Neuronal stem cell (in vitro differentiated cells): ENCODE measurements around the gene GCSH.

ENCODE experiments used
- DNase-seq: peaks from one replicate; pipeline ENCODE4 v3.0.0-alpha.2; 2013; ENCODE audit warnings: low spot score
- H2AFZ ChIP-seq: one replicate; pipeline ENCODE4 v1.6.1; 2013; ENCODE audit warnings: mild to moderate bottlenecking, low read length, inconsistent platforms
- H2AK5ac ChIP-seq: 2 replicates; pipeline ENCODE4 v1.6.1; 2013; ENCODE audit warnings: low read depth, mild to moderate bottlenecking, inconsistent platforms, low read length, moderate library complexity, mixed read lengths
- H2BK120ac ChIP-seq: 2 replicates; pipeline ENCODE4 v1.6.1; 2013; ENCODE audit warnings: low read depth, mild to moderate bottlenecking, inconsistent platforms, low read length, moderate library complexity, mixed read lengths
- H2BK12ac ChIP-seq: one replicate; pipeline ENCODE4 v1.6.1; 2013; ENCODE audit warnings: low read length, inconsistent platforms
- H2BK15ac ChIP-seq: 2 replicates; pipeline ENCODE4 v1.6.1; 2013; ENCODE audit warnings: mild to moderate bottlenecking, low read length, inconsistent platforms, mixed read lengths
- H2BK5ac ChIP-seq: one replicate; pipeline ENCODE4 v1.6.1; 2013; ENCODE audit warnings: inconsistent platforms, mild to moderate bottlenecking, low read length, moderate library complexity
- H3K14ac ChIP-seq: one replicate; pipeline ENCODE4 v1.6.1; 2013; ENCODE audit warnings: low read length, inconsistent platforms
- H3K18ac ChIP-seq: 2 replicates; pipeline ENCODE4 v1.6.1; 2013; ENCODE audit warnings: low read length, inconsistent platforms
- H3K23ac ChIP-seq: 2 replicates; pipeline ENCODE4 v1.6.1; 2013; ENCODE audit warnings: low read depth, mild to moderate bottlenecking, mixed read lengths, low read length, inconsistent platforms; ENCODE audit not compliant: poor library complexity
- H3K27ac ChIP-seq: replicated peaks from 3 replicates; pipeline ENCODE4 v1.5.1; 2013; ENCODE audit warnings: low read length, inconsistent platforms
- H3K27me3 ChIP-seq, 3 experiments: 2 replicates each; pipeline ENCODE4 v1.6.1; 2013; ENCODE audit warnings: low read length in 3 of 3, mild to moderate bottlenecking in 2 of 3, inconsistent platforms in 1 of 3, low read depth in 1 of 3, mixed read lengths in 1 of 3, moderate library complexity in 1 of 3; ENCODE audit not compliant: control insufficient read depth in 3 of 3, insufficient read depth in 3 of 3
- H3K36me3 ChIP-seq, 2 donors: replicated peaks in 1 of 2; 2 replicates each; pipeline ENCODE4 v1.6.1; 2013; ENCODE audit warnings: low read length in 2 of 2; ENCODE audit not compliant: control insufficient read depth in 2 of 2, insufficient read depth in 2 of 2
- H3K4ac ChIP-seq: 2 replicates; pipeline ENCODE4 v1.6.1; 2013; ENCODE audit warnings: inconsistent platforms, mild to moderate bottlenecking, low read length, moderate library complexity
- H3K4me1 ChIP-seq, 2 donors: 1 replicate in 1 of 2; 2 replicates in 1 of 2; pipeline ENCODE4 v1.6.1; 2013; ENCODE audit warnings: low read length in 2 of 2, low read depth in 1 of 2; ENCODE audit not compliant: control insufficient read depth in 2 of 2, insufficient read depth in 1 of 2
- H3K4me2 ChIP-seq: one replicate; pipeline ENCODE4 v1.6.1; 2013; ENCODE audit warnings: mild to moderate bottlenecking, low read length, inconsistent platforms; ENCODE audit not compliant: insufficient read depth, poor library complexity, severe bottlenecking
- H3K4me3 ChIP-seq, 2 donors: 2 replicates each; pipeline ENCODE4 v1.5.1; 2013; ENCODE audit warnings: low read length in 2 of 2, mild to moderate bottlenecking in 2 of 2, inconsistent platforms in 1 of 2, moderate library complexity in 1 of 2
- H3K79me1 ChIP-seq: one replicate; pipeline ENCODE4 v1.6.1; 2013; ENCODE audit warnings: low read depth, mild to moderate bottlenecking, inconsistent platforms, low read length, moderate library complexity
- H3K9ac ChIP-seq: one replicate; pipeline ENCODE4 v1.6.1; 2013; ENCODE audit warnings: mild to moderate bottlenecking, low read depth, low read length, inconsistent platforms; ENCODE audit not compliant: poor library complexity
- H3K9me3 ChIP-seq, 2 donors: replicated peaks in 1 of 2; 2 replicates each; pipeline versions ENCODE3 to v1.6.1; 2013; ENCODE audit warnings: low read length in 2 of 2, mild to moderate bottlenecking in 2 of 2, inconsistent platforms in 1 of 2, low read depth in 1 of 2, mixed read lengths in 1 of 2, moderate library complexity in 1 of 2; ENCODE audit not compliant: control insufficient read depth in 2 of 2, insufficient read depth in 1 of 2
- H4K8ac ChIP-seq: one replicate; pipeline ENCODE4 v1.6.1; 2013; ENCODE audit warnings: low read depth, mild to moderate bottlenecking, inconsistent platforms, low read length, moderate library complexity
- H4K91ac ChIP-seq: one replicate; pipeline ENCODE4 v1.6.1; 2013; ENCODE audit warnings: low read length, low read depth, mild to moderate bottlenecking, inconsistent platforms; ENCODE audit not compliant: poor library complexity
- WGBS, 2 donors: extraction: QIAGEN DNeasy Blood & Tissue Kit; methylation state at CpG; one replicate each; pipeline ENCODE4 v1.1.7; 2013; ENCODE audit warnings: missing lambda C conversion rate in 2 of 2, mixed read lengths in 1 of 2; ENCODE audit not compliant: insufficient read length in 2 of 2, insufficient replicate concordance in 1 of 2; ENCODE audit errors: extremely low coverage in 2 of 2; 5-methylcytosine and 5-hydroxymethylcytosine counted together

The GCSH gene

DNA sequence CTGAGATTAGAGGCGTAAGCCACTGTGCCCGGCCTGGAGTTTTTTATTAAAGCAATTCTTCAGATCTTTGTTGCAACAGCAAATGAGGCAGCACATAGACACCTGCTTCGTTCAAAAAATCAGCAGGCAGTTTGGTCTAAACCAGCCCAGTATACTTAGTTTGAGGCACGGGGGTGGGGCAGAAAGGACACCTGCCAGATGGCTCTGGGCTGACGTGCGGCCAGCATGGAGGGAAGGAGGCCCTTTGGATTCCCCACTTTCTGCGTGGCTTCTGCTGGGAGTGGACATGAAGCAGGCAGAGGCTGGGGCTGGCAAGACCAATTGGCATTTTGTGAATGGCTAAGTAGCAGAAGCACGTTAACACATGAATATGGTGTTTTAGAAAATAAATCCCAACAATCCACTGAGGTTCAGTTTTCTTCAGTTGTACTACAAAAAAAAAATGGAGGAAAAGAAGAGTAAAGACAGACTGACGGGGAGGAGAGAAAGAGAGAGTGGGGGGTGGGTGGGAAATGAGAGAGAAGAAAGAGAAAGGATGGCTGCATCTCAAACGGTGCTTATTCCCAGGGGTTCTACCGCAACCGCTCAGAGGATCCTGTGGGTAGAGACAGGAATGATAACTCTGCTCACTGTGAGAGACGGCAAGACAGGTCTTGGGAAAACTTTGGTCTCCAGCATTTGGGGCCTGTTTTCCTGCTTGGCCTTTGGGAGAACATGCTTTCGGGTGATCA lies 35.5 kb downstream of the GCSH start:
- no peak overlapping the region for H2BK5ac ChIP-seq
- H3K4ac ChIP-seq, result no peak overlapping the region
- no peaks in the 10 kb centered on the region for H3K27me3 ChIP-seq
- peak overlapping the region; percentile 64 for H3K18ac ChIP-seq
- no peak overlapping the region for H3K4me3 ChIP-seq
- H2BK15ac ChIP-seq, result no peak overlapping the region
- peak overlapping the region; percentile 21 for H3K9ac ChIP-seq
- no peak overlapping the region for H2BK12ac ChIP-seq
- H3K23ac ChIP-seq, result no peak overlapping the region
- H2AK5ac ChIP-seq, result no peak overlapping the region
- H3K36me3 ChIP-seq, result no peaks in the 10 kb centered on the region
- H3K27ac ChIP-seq, result no peak overlapping the region
- no peak overlapping the region for H2BK120ac ChIP-seq
- no peak overlapping the region for H2AFZ ChIP-seq
- no peak overlapping the region for H4K91ac ChIP-seq
- peaks cover 2% of the 10 kb centered on the region for H3K79me1 ChIP-seq
- H4K8ac ChIP-seq, result no peak overlapping the region
- H3K14ac ChIP-seq, result no peak overlapping the region
- no CpG with 5 or more reads among the region's 14 CpGs for WGBS, 2 donors
- H3K4me2 ChIP-seq, result no peak overlapping the region
- H3K4me1 ChIP-seq, result peaks cover 0 to 6% of the 10 kb centered on the region in 2 donors
- no peak for DNase-seq
- no peaks in the 10 kb centered on the region for H3K9me3 ChIP-seq

DNA sequence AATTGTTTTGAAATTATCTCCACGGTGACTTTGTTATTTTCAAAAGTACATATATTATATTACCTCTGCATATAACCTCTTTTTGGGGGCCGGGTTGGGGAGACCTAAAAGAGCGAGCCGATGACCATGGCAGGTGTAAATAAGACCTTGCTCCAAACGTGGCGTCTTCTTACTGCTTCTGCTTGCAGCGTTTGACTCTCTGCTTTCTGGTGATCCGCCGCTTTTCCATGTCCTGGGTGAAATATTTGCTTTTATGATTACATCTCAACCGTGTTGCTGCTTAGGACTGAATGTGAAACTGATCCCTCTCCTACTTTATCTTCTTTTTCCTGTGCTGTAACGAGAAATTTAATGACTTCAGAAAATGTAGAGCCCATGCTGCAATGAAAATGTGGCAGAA lies 42.4 kb downstream of the GCSH start:
- H2AFZ ChIP-seq, result no peak overlapping the region
- no peak overlapping the region for H3K18ac ChIP-seq
- H3K14ac ChIP-seq, result no peak overlapping the region
- H2AK5ac ChIP-seq, result no peak overlapping the region
- H4K8ac ChIP-seq, result no peak overlapping the region
- no peaks in the 10 kb centered on the region for H3K36me3 ChIP-seq
- H3K4me1 ChIP-seq, result no peaks in the 10 kb centered on the region
- H3K4me3 ChIP-seq, result no peak overlapping the region
- H3K27me3 ChIP-seq, result no peaks in the 10 kb centered on the region
- no peak overlapping the region for H3K9ac ChIP-seq
- WGBS, 2 donors, result no CpG with 5 or more reads among the region's 11 CpGs
- H3K4me2 ChIP-seq, result no peak overlapping the region
- no peak overlapping the region for H2BK120ac ChIP-seq
- no peak overlapping the region for H3K4ac ChIP-seq
- no peak for DNase-seq
- no peak overlapping the region for H4K91ac ChIP-seq
- H3K23ac ChIP-seq, result no peak overlapping the region
- H3K79me1 ChIP-seq, result peaks cover 2% of the 10 kb centered on the region
- no peak overlapping the region for H2BK15ac ChIP-seq
- no peak overlapping the region for H2BK5ac ChIP-seq
- no peak overlapping the region for H3K27ac ChIP-seq
- peaks cover 1 to 4% of the 10 kb centered on the region in 2 donors for H3K9me3 ChIP-seq
- no peak overlapping the region for H2BK12ac ChIP-seq

DNA sequence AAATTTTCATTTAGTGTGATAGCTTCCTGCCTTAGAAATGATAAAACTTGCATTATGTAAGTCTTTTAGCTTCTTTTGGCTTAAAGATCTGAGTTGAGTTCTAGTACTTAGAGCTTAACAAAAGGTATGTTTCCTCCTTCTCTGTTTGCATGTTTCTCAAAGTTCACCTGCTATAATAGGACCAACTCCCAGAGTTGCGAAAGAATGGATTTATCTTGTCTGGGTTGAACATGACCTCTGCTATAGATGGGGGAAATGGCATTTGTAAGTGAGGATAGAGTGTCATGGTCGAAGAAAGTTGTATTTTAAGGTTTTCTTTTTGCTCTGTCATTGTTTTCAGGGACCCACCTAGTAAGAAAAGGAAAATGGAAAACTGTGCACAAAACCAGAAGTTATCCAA lies 53.4 kb downstream of the GCSH start:
- H2AK5ac ChIP-seq, result no peak overlapping the region
- no CpG with 5 or more reads among the region's 2 CpGs for WGBS, 2 donors
- peaks cover 0 to 18% of the 10 kb centered on the region in 2 donors for H3K4me1 ChIP-seq
- H3K27ac ChIP-seq, result no peak overlapping the region
- no peak overlapping the region for H2AFZ ChIP-seq
- no peaks in the 10 kb centered on the region for H3K27me3 ChIP-seq
- no peak overlapping the region for H2BK15ac ChIP-seq
- no peak overlapping the region for H3K4ac ChIP-seq
- no peak overlapping the region for H4K8ac ChIP-seq
- H3K14ac ChIP-seq, result no peak overlapping the region
- no peak overlapping the region for H4K91ac ChIP-seq
- no peak overlapping the region for H3K9ac ChIP-seq
- no peak for DNase-seq
- no peak overlapping the region for H3K23ac ChIP-seq
- H3K9me3 ChIP-seq, result peaks cover 0 to 4% of the 10 kb centered on the region in 2 donors
- peaks cover 35 to 87% of the 10 kb centered on the region in 2 donors for H3K36me3 ChIP-seq
- H2BK120ac ChIP-seq, result no peak overlapping the region
- no peak overlapping the region for H3K4me2 ChIP-seq
- H2BK5ac ChIP-seq, result no peak overlapping the region
- no peak overlapping the region for H2BK12ac ChIP-seq
- H3K4me3 ChIP-seq, result no peak overlapping the region
- H3K79me1 ChIP-seq, result peaks cover 2% of the 10 kb centered on the region
- H3K18ac ChIP-seq, result no peak overlapping the region

DNA sequence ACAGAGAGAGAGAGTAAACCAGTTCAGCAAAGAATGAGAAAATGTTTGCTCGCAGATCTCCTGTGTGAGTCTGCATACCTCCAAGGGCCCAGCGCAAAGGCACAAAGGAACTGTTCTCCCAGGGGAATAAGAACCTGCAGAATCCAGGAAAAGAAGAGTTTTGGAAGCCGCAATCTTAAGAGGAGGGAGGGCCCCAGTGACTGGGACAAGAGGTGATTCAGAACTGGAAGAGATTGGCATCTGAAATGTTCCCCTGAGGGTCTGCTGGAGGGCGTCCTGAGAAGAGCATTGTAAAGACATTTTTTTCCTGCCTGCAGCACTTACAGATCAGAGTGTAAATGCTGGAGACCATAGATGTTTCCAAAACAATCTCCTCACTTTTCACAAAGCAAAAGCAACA lies 54.5 kb downstream of the GCSH start:
- Histone ChIP-seq H3K27ac (peak overlapping the region; percentile 77), H3K36me3 (peaks cover 35 to 94% of the 10 kb centered on the region in 2 donors)
- WGBS, 2 donors, result no CpG with 5 or more reads among the region's 4 CpGs

More for the DNA sequence above, 54.5 kb downstream of the GCSH start:
- peaks cover 0 to 2% of the 10 kb centered on the region in 2 donors for H3K9me3 ChIP-seq
- H3K18ac ChIP-seq, result no peak overlapping the region
- no peak overlapping the region for H3K14ac ChIP-seq
- H3K9ac ChIP-seq, result no peak overlapping the region
- no peak overlapping the region for H2BK120ac ChIP-seq
- DNase-seq, result no peak
- no peak overlapping the region for H4K91ac ChIP-seq
- peaks cover 2% of the 10 kb centered on the region for H3K79me1 ChIP-seq
- no peak overlapping the region for H3K4ac ChIP-seq
- no peak overlapping the region for H2BK5ac ChIP-seq
- no peak overlapping the region for H2AK5ac ChIP-seq
- no peak overlapping the region for H2AFZ ChIP-seq
- no peak overlapping the region for H2BK15ac ChIP-seq
- no peak overlapping the region for H3K4me3 ChIP-seq
- H3K4me2 ChIP-seq, result no peak overlapping the region
- no peak overlapping the region for H3K23ac ChIP-seq
- no peak overlapping the region for H4K8ac ChIP-seq
- H3K4me1 ChIP-seq, result peaks cover 3 to 20% of the 10 kb centered on the region in 2 donors
- H3K27me3 ChIP-seq, result no peaks in the 10 kb centered on the region
- H2BK12ac ChIP-seq, result no peak overlapping the region
